ENCODE results near the gene ZMIZ1. TPM values are rescaled to one million over a fixed set of nuclear protein-coding genes. Genes with fewer than 3 reads are reported as not detected.

Gene ZMIZ1
- total and polyA plus RNA-seq, 2 experiments from 2014 or later = 9.2 to 30.9 TPM

DNA sequence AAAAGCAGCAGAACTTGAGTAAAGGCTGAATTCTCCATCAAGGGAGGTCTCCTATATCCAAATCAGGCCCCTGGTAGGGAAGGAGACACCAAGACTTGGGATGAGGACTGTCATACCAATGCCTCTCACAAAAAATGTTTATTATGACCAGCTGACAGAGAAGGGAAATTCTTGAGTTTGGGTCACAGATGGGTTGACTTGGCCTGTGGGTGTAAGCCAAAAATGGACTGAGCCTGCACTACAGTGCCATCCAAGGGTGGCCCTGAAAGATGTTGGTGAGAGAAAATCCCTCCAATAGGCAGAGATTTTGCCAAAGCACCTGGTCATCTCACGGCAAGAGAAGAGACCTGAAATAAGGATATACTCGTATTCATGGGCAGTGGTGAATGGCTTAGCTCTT, 251.6 kb downstream of the ZMIZ1 start:
- Histone ChIP-seq H3K27ac (ENCODE audit: low read depth) (no peak overlapping the region), H3K4me3 (no peak overlapping the region), H3K4me2 (no peak overlapping the region), H3K4me1 (ENCODE audit: insufficient read depth) (peaks cover 18% of the 10 kb centered on the region), H3K79me2 (replicated peaks; ENCODE audit: insufficient read depth) (no peaks in the 10 kb centered on the region), H2AFZ (no peak overlapping the region), H3K27me3 (ENCODE audit: insufficient read depth) (no peaks in the 10 kb centered on the region), H3F3A (replicated peaks; ENCODE audit: low read depth) (no peaks in the 10 kb centered on the region), H3K36me3 (ENCODE audit: insufficient read depth) (no peaks in the 10 kb centered on the region), H3K9me2 (ENCODE audit: insufficient read depth) (no peaks in the 10 kb centered on the region), H4K20me1 (replicated peaks; ENCODE audit: insufficient read depth) (no peaks in the 10 kb centered on the region)
- TF ChIP-seq ZNF331 (CRISPR knock-in tag; IDR thresholded peaks at IDR 0.05; ENCODE audit: low read depth) (no peak), CREB1 (CRISPR knock-in tag; IDR thresholded peaks at IDR 0.05; ENCODE audit: low read depth) (no peak), EZH2phosphoT487 (IDR thresholded peaks at IDR 0.05; ENCODE audit: unreplicated experiment) (no peak), ZNF114 (CRISPR knock-in tag; IDR thresholded peaks at IDR 0.05) (no peak), REST (IDR thresholded peaks at IDR 0.05; ENCODE audit: unreplicated experiment) (no peak), CTCF (conservative IDR thresholded peaks at IDR 0.05; ENCODE audit: low read depth in 2 of 2) (no peak), EZH2 (IDR thresholded peaks at IDR 0.05; ENCODE audit: low read depth, unreplicated experiment) (no peak), ZNF462 (CRISPR knock-in tag; IDR thresholded peaks at IDR 0.05) (no peak)
- H3K4me1 Mint-ChIP-seq = peaks cover 32% of the 10 kb centered on the region
- H3K9me3 Mint-ChIP-seq = peaks cover 3% of the 10 kb centered on the region; the same call in 1 of the 3 replicates
- no peak overlapping the region for H3K4me3 Mint-ChIP-seq
- peaks cover 5% of the 10 kb centered on the region; the same call in 1 of the 3 replicates for H3K36me3 Mint-ChIP-seq (ENCODE audit: low read depth)
- no peak overlapping the region for H3K27ac Mint-ChIP-seq
- H3K27me3 Mint-ChIP-seq (ENCODE audit: insufficient read depth, low read depth, poor library complexity) = peaks cover 31% of the 10 kb centered on the region
- DNase-seq (ENCODE audit: low spot score) (no peak), ATAC-seq (no peak)

Measured in GM23338 (cell line).